ENCODE results near the gene FAM32A. TPM values are rescaled to one million over a fixed set of nuclear protein-coding genes. Genes with fewer than 3 reads are reported as not detected.
A peak's percentile ranks its signal among the peaks of the same experiment; 100 is the strongest.

Gene FAM32A
- total and polyA plus RNA-seq, 2 donors (not counting 1 experiment from before 2014, with no cell fraction given), result 106 to 141 TPM

- Histone ChIP-seq H3K79me2 (ENCODE audit: control insufficient read depth, insufficient read depth, low read length) (no peaks in the 10 kb centered on the region), H3K36me3 (ENCODE audit: control insufficient read depth, insufficient read depth, low read length) (peaks cover 47% of the 10 kb centered on the region), H3K9ac (ENCODE audit: insufficient read depth, low read length) (no peak overlapping the region), H4K20me1 (ENCODE audit: control insufficient read depth, extremely low read depth, insufficient read depth, low read length) (no peaks in the 10 kb centered on the region), H3K9me3 (ENCODE audit: control insufficient read depth, insufficient read depth, low read depth, low read length) (no peaks in the 10 kb centered on the region), H3K27ac (ENCODE audit: insufficient read depth, low read length) (no peak overlapping the region), H3K27me3 (ENCODE audit: control insufficient read depth, insufficient read depth, low read length) (no peaks in the 10 kb centered on the region), H3K4me1 (ENCODE audit: control insufficient read depth, extremely low read depth, insufficient read depth, low read length) (no peaks in the 10 kb centered on the region), H3K4me2 (ENCODE audit: extremely low read depth, insufficient read depth, low read length) (no peak overlapping the region), H3K4me3 (replicated peaks in 1 of 4; ENCODE audit: control extremely low read depth in 1 of 4, insufficient read depth in 1 of 4, low read depth in 3 of 4, low read length in 4 of 4) (no peak overlapping the region), H2AFZ (ENCODE audit: low read length) (no peak overlapping the region)
- TF ChIP-seq CTCF (conservative IDR thresholded peaks at IDR 0.05 in 1 of 2, IDR thresholded peaks at IDR 0.05 in 1 of 2; ENCODE audit: low read depth in 1 of 2, low read length in 2 of 2), result no peak
- no peak for TF ChIP-seq EZH2 (IDR thresholded peaks at IDR 0.05; ENCODE audit: low read length, missing control alignments)
- DNase-seq (ENCODE audit: low read depth in 2 of 2), result no peak
Measured at GRCh38 chr19:16232568-16232967, 47.4 kb downstream of the FAM32A start.

- no peaks in the 10 kb centered on the region for H3K79me2 ChIP-seq (ENCODE audit: control insufficient read depth, insufficient read depth, low read length)
- no peak overlapping the region for H3K4me2 ChIP-seq (ENCODE audit: extremely low read depth, insufficient read depth, low read length)
- H3K9me3 ChIP-seq (ENCODE audit: control insufficient read depth, insufficient read depth, low read depth, low read length), result no peaks in the 10 kb centered on the region
- peaks cover 40% of the 10 kb centered on the region for H3K36me3 ChIP-seq (ENCODE audit: control insufficient read depth, insufficient read depth, low read length)
- H3K27ac ChIP-seq (ENCODE audit: insufficient read depth, low read length), result no peak overlapping the region
- H3K9ac ChIP-seq (ENCODE audit: insufficient read depth, low read length), result no peak overlapping the region
- no peak overlapping the region for H2AFZ ChIP-seq (ENCODE audit: low read length)
- H4K20me1 ChIP-seq (ENCODE audit: control insufficient read depth, extremely low read depth, insufficient read depth, low read length), result no peaks in the 10 kb centered on the region
- DNase-seq (ENCODE audit: low read depth in 2 of 2), result no peak
- no peak overlapping the region for H3K4me3 ChIP-seq (replicated peaks in 1 of 4; ENCODE audit: control extremely low read depth in 1 of 4, insufficient read depth in 1 of 4, low read depth in 3 of 4, low read length in 4 of 4)
- TF ChIP-seq EZH2 (IDR thresholded peaks at IDR 0.05; ENCODE audit: low read length, missing control alignments) (no peak), CTCF (conservative IDR thresholded peaks at IDR 0.05 in 1 of 2, IDR thresholded peaks at IDR 0.05 in 1 of 2; ENCODE audit: low read depth in 1 of 2, low read length in 2 of 2) (no peak)
- no peaks in the 10 kb centered on the region for H3K4me1 ChIP-seq (ENCODE audit: control insufficient read depth, extremely low read depth, insufficient read depth, low read length)
- no peaks in the 10 kb centered on the region for H3K27me3 ChIP-seq (ENCODE audit: control insufficient read depth, insufficient read depth, low read length)
Measured at GRCh38 chr19:16233081-16233776, 48.0 kb downstream of the FAM32A start.

GRCh38 chr19:16233836-16234551 lies 48.8 kb downstream of the FAM32A start:
- no peaks in the 10 kb centered on the region for H3K27me3 ChIP-seq (ENCODE audit: control insufficient read depth, insufficient read depth, low read length)
- H3K4me1 ChIP-seq (ENCODE audit: control insufficient read depth, extremely low read depth, insufficient read depth, low read length), result no peaks in the 10 kb centered on the region
- no peak overlapping the region for H3K4me3 ChIP-seq (replicated peaks in 1 of 4; ENCODE audit: control extremely low read depth in 1 of 4, insufficient read depth in 1 of 4, low read depth in 3 of 4, low read length in 4 of 4)
- TF ChIP-seq CTCF (conservative IDR thresholded peaks at IDR 0.05 in 1 of 2, IDR thresholded peaks at IDR 0.05 in 1 of 2; ENCODE audit: low read depth in 1 of 2, low read length in 2 of 2) (no peak), EZH2 (IDR thresholded peaks at IDR 0.05; ENCODE audit: low read length, missing control alignments) (no peak)
- no peak overlapping the region for H3K9ac ChIP-seq (ENCODE audit: insufficient read depth, low read length)
- DNase-seq (ENCODE audit: low read depth in 2 of 2), result peak in 1 of 2 donors; percentile 9
- no peak overlapping the region for H3K4me2 ChIP-seq (ENCODE audit: extremely low read depth, insufficient read depth, low read length)
- H3K27ac ChIP-seq (ENCODE audit: insufficient read depth, low read length), result no peak overlapping the region
- peaks cover 35% of the 10 kb centered on the region for H3K36me3 ChIP-seq (ENCODE audit: control insufficient read depth, insufficient read depth, low read length)
- H3K79me2 ChIP-seq (ENCODE audit: control insufficient read depth, insufficient read depth, low read length), result no peaks in the 10 kb centered on the region
- H3K9me3 ChIP-seq (ENCODE audit: control insufficient read depth, insufficient read depth, low read depth, low read length), result no peaks in the 10 kb centered on the region
- no peaks in the 10 kb centered on the region for H4K20me1 ChIP-seq (ENCODE audit: control insufficient read depth, extremely low read depth, insufficient read depth, low read length)
- H2AFZ ChIP-seq (ENCODE audit: low read length), result no peak overlapping the region
